B cell (primary cell): ENCODE measurements around the gene HIVEP1. TPM values are rescaled to one million over a fixed set of nuclear protein-coding genes. Genes with fewer than 3 reads are reported as not detected.

Experiments used
- ATAC-seq: fragments of 200-7000 bp; cut with Tn5 transposase; one replicate; pipeline ENCODE4 v1.10.0; 2021; ENCODE audit warnings: low read depth, mild to moderate bottlenecking, moderate number of reproducible peaks, moderate library complexity
- CTCF ChIA-PET: fragments of 350-600 bp; sonication (Branson Sonifier 250); formaldehyde crosslinking; loops from one replicate; lab custom pipeline; 2021; ENCODE audit warnings: antibody characterized with exemption, inconsistent platforms; lab: Charles Lee
- POLR2A ChIA-PET: fragments of 350-600 bp; sonication (Branson Sonifier 250); formaldehyde crosslinking; loops from one replicate; lab custom pipeline; 2021; ENCODE audit warnings: antibody characterized with exemption; lab: Charles Lee
- DNase-seq: peaks from one replicate; pipeline ENCODE4 v3.0.0; 2013
- H2AFZ ChIP-seq: 2 replicates; pipeline ENCODE4 v1.6.1; 2012; ENCODE audit warnings: mild to moderate bottlenecking, low read depth, low read length; ENCODE audit not compliant: insufficient read depth, poor library complexity, severe bottlenecking
- H3K27ac ChIP-seq, 2 donors: 1 replicate in 1 of 2; 2 replicates in 1 of 2; pipeline ENCODE4 v1.5.1; 2012 to 2013; ENCODE audit warnings: low read length in 2 of 2, mild to moderate bottlenecking in 2 of 2, moderate library complexity in 1 of 2
- H3K27me3 ChIP-seq, 4 experiments: fragments of 200-600 bp in 1 of 4; sonication (generic) in 1 of 4; replicated peaks in 1 of 4; 1 replicate in 2 of 4; 2 replicates in 2 of 4; pipeline versions ENCODE4 v1.6.1 to v1.7.0; 2013 to 2016; ENCODE audit warnings: low read length in 3 of 4, mild to moderate bottlenecking in 2 of 4, mixed read lengths in 1 of 4, moderate library complexity in 1 of 4; ENCODE audit not compliant: insufficient read depth in 4 of 4, control insufficient read depth in 3 of 4; ENCODE audit errors: control extremely low read depth in 1 of 4
- H3K36me3 ChIP-seq, 2 experiments: replicated peaks in 1 of 2; 1 replicate in 1 of 2; 2 replicates in 1 of 2; pipeline versions ENCODE4 v1.6.1 to v1.7.1; 2013; ENCODE audit warnings: low read length in 1 of 2; ENCODE audit not compliant: insufficient read depth in 2 of 2, control insufficient read depth in 1 of 2; ENCODE audit errors: control extremely low read depth in 1 of 2, extremely low read depth in 1 of 2
- H3K4me1 ChIP-seq, 2 donors: fragments of 200-600 bp in 1 of 2; sonication (generic) in 1 of 2; 1 replicate in 1 of 2; 2 replicates in 1 of 2; pipeline versions ENCODE4 v1.5.1 to v1.6.1; 2013 to 2017; ENCODE audit warnings: low read length in 2 of 2; ENCODE audit not compliant: control insufficient read depth in 2 of 2, insufficient read depth in 2 of 2
- H3K4me2 ChIP-seq: replicated peaks from 2 replicates; pipeline ENCODE3; 2012; ENCODE audit warnings: mild to moderate bottlenecking, low read depth, low read length; ENCODE audit not compliant: poor library complexity, severe bottlenecking
- H3K4me3 ChIP-seq, 5 experiments: fragments of 200-600 bp in 1 of 5; sonication (generic) in 1 of 5; 1 replicate in 3 of 5; 2 replicates in 2 of 5; pipeline versions ENCODE4 v1.5.1 to v1.7.0; 2011 to 2016; ENCODE audit warnings: low read length in 4 of 5, mild to moderate bottlenecking in 4 of 5, low read depth in 2 of 5, control low read depth in 1 of 5, moderate library complexity in 1 of 5; ENCODE audit not compliant: insufficient read depth in 1 of 5; ENCODE audit errors: control extremely low read depth in 1 of 5, extremely low read depth in 1 of 5
- H3K79me2 ChIP-seq: fragments of 200-600 bp; sonication (generic); one replicate; pipeline ENCODE4 v1.6.0; 2016; ENCODE audit warnings: low read length; ENCODE audit not compliant: control insufficient read depth, insufficient read depth
- H3K9ac ChIP-seq: fragments of 200-600 bp; sonication (generic); 2 replicates; pipeline ENCODE4 v1.6.1; 2017; ENCODE audit warnings: mild to moderate bottlenecking, low read length, moderate library complexity
- H3K9me3 ChIP-seq, 3 donors: one replicate each; pipeline versions ENCODE4 v1.6.1 to v1.7.1; 2013; ENCODE audit warnings: low read length in 2 of 3; ENCODE audit not compliant: control insufficient read depth in 2 of 3, insufficient read depth in 1 of 3; ENCODE audit errors: control extremely low read depth in 1 of 3
- H4K20me1 ChIP-seq: 2 replicates; pipeline ENCODE4 v1.6.0; 2012; ENCODE audit warnings: mild to moderate bottlenecking, low read length; ENCODE audit not compliant: insufficient read depth, control insufficient read depth, poor library complexity, severe bottlenecking
- H3K27ac Mint-ChIP-seq: one replicate; pipeline ENCODE4 v1.8.0; 2021; ENCODE audit warnings: mixed read lengths
- H3K27me3 Mint-ChIP-seq: one replicate; pipeline ENCODE4 v1.8.0; 2021; ENCODE audit warnings: mixed read lengths
- H3K4me1 Mint-ChIP-seq: one replicate; pipeline ENCODE4 v1.8.0; 2021; ENCODE audit warnings: mixed read lengths
- H3K4me3 Mint-ChIP-seq: one replicate; pipeline ENCODE4 v1.8.0; 2021; ENCODE audit warnings: mixed read lengths
- H3K9me3 Mint-ChIP-seq: one replicate; pipeline ENCODE4 v1.8.0; 2022; ENCODE audit warnings: mixed read lengths; ENCODE audit not compliant: insufficient read depth
- EZH2 ChIP-seq: IDR thresholded peaks from 2 replicates; pipeline ENCODE4 v1.6.1; 2012; ENCODE audit warnings: borderline replicate concordance, low read depth, mild to moderate bottlenecking, moderate library complexity, low read length; ENCODE audit not compliant: insufficient read depth, poor library complexity, severe bottlenecking
- WGBS: methylation state at CpG from one replicate; pipeline ENCODE4 v1.1.5; 2013; ENCODE audit warnings: missing lambda C conversion rate; ENCODE audit not compliant: insufficient coverage; 5-methylcytosine and 5-hydroxymethylcytosine counted together
- intact Hi-C: fragments of 100-400 bp; cut with micrococcal nuclease; formaldehyde crosslinking; loops from one replicate; pipeline ENCODE4 v1.10.0; 2022
- polyA plus RNA-seq: library from polyadenylated mRNA; depleted of rRNA; stranded (reverse); fragments of >200 nt; gene quantifications from 2 replicates; pipeline ENCODE4 v1.2.3, GENCODE V29; 2012
- total RNA-seq, 2 donors: library from RNA; stranded (reverse); fragments of 120-200 nt in 1 of 2; gene quantifications; 1 replicate in 1 of 2; 2 replicates in 1 of 2; pipeline versions ENCODE4 v1.2.3 to v1.2.4, GENCODE V29; 2013 to 2022
- TF ChIP-seq, protein P1 (sequence below): fragments of 200-600 bp; IDR thresholded peaks from one replicate; pipeline ENCODE4 v1.8.0; 2022; ENCODE audit warnings: antibody characterized with exemption, mild to moderate bottlenecking

HIVEP1 gene
- total and polyA plus RNA-seq, 2 donors (not counting 1 experiment from before 2014, with no cell fraction given) = 11.3 to 96.5 TPM

DNA sequence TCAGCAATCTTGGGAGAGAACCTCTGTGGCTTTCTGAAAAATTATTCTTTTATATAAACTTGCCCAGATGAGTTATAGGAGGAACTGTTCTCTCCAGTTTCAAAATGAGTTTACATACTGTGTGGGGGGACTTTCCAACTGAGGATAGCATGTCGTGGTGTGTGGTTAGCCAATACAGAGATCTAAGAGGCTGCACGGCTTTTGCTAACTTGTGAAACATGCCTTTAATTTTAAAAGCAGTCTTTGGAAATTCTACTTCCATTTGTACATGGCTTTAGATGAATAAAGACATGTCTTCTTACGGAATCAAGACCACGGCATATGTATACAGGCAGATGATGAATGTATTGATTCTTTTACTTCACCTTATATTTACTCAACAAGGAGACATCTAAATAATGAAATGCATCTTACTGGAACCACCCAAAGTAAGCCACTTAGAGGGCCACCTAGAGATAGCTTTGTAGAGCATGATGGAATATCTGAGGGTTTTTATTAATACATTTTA, 39.8 kb downstream of the HIVEP1 start:
- Histone ChIP-seq H3K4me3 (peak overlapping the region in 2 of 5 experiments; percentile 38 to 58), H3K27me3 (no peaks in the 10 kb centered on the region), H3K9ac (peak overlapping the region; percentile 41), H4K20me1 (no peaks in the 10 kb centered on the region), H3K9me3 (peaks cover 0 to 4% (median 0%) of the 10 kb centered on the region in 3 donors), H3K79me2 (peaks cover 41% of the 10 kb centered on the region), H3K27ac (peak overlapping the region; percentile 89 to 96), H3K4me1 (peaks cover 60 to 66% of the 10 kb centered on the region in 2 donors), H3K36me3 (no peaks in the 10 kb centered on the region), H2AFZ (no peak overlapping the region), H3K4me2 (peak overlapping the region; percentile 74)
- H3K9me3 Mint-ChIP-seq = no peaks in the 10 kb centered on the region
- no peaks in the 10 kb centered on the region for H3K27me3 Mint-ChIP-seq
- H3K27ac Mint-ChIP-seq = peak overlapping the region; percentile 88
- ChIA-PET CTCF (interaction anchor here (1.0 to 2.2 kb wide), 3 partner anchors 13 to 62 kb away, joined by 3 to 9 read pairs (median 4); no protein-coding TSS in a partner anchor), POLR2A (interaction anchor here (1.0 to 1.7 kb wide), 2 partner anchors 9 to 14 kb away, joined by 4 to 6 read pairs; no protein-coding TSS in a partner anchor)
- 0% methylated on average over 1 of the region's 4 CpGs for WGBS
- ATAC-seq (peak; percentile 85), DNase-seq (peak; percentile 88)
- H3K4me1 Mint-ChIP-seq = peaks cover 74% of the 10 kb centered on the region
- H3K4me3 Mint-ChIP-seq = peak overlapping the region; percentile 74
- TF ChIP-seq, protein P1, sequence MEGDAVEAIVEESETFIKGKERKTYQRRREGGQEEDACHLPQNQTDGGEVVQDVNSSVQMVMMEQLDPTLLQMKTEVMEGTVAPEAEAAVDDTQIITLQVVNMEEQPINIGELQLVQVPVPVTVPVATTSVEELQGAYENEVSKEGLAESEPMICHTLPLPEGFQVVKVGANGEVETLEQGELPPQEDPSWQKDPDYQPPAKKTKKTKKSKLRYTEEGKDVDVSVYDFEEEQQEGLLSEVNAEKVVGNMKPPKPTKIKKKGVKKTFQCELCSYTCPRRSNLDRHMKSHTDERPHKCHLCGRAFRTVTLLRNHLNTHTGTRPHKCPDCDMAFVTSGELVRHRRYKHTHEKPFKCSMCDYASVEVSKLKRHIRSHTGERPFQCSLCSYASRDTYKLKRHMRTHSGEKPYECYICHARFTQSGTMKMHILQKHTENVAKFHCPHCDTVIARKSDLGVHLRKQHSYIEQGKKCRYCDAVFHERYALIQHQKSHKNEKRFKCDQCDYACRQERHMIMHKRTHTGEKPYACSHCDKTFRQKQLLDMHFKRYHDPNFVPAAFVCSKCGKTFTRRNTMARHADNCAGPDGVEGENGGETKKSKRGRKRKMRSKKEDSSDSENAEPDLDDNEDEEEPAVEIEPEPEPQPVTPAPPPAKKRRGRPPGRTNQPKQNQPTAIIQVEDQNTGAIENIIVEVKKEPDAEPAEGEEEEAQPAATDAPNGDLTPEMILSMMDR = peak; percentile 30
- no peak for TF ChIP-seq EZH2
- intact Hi-C loops = loop anchor here (1.0 to 2.0 kb wide), 2 partner anchors 9 to 63 kb away; no protein-coding TSS in a partner anchor
